Hepatocyte (in vitro differentiated cells): ENCODE results near the gene EFL1. TPM values are rescaled to one million over a fixed set of nuclear protein-coding genes. Genes with fewer than 3 reads are reported as not detected.

Experiments
- DNase-seq: peaks from one replicate; pipeline ENCODE4 v3.0.0-alpha.2; 2016; ENCODE audit warnings: low spot score
- H2AFZ ChIP-seq: fragments of 200-600 bp; sonication (generic); 2 replicates; pipeline ENCODE4 v1.6.0; 2016; ENCODE audit warnings: antibody characterized with exemption, mild to moderate bottlenecking
- H3K27ac ChIP-seq: fragments of 200-600 bp; sonication (generic); 2 replicates; pipeline ENCODE4 v1.5.1; 2016; ENCODE audit warnings: mild to moderate bottlenecking
- H3K27me3 ChIP-seq: fragments of 200-600 bp; sonication (generic); 2 replicates; pipeline ENCODE4 v1.6.1; 2016
- H3K36me3 ChIP-seq: fragments of 200-600 bp; sonication (generic); replicated peaks from 2 replicates; pipeline ENCODE4 v1.5.1; 2016; ENCODE audit warnings: low read depth; ENCODE audit not compliant: insufficient read depth
- H3K4me1 ChIP-seq: fragments of 200-600 bp; sonication (generic); 2 replicates; pipeline ENCODE4 v1.5.1; 2016; ENCODE audit warnings: mild to moderate bottlenecking, moderate library complexity; ENCODE audit not compliant: insufficient read depth
- H3K4me2 ChIP-seq: fragments of 200-600 bp; sonication (generic); 2 replicates; pipeline ENCODE4 v1.6.0; 2016
- H3K4me3 ChIP-seq: fragments of 200-600 bp; sonication (generic); 2 replicates; pipeline ENCODE4 v1.5.1; 2016; ENCODE audit warnings: mild to moderate bottlenecking
- H3K79me2 ChIP-seq: fragments of 200-600 bp; sonication (generic); 2 replicates; pipeline ENCODE4 v1.6.0; 2017; ENCODE audit warnings: mild to moderate bottlenecking
- H3K9me2 ChIP-seq: fragments of 200-600 bp; sonication (generic); replicated peaks from 2 replicates; pipeline ENCODE4 v1.6.0; 2017; ENCODE audit warnings: mild to moderate bottlenecking; ENCODE audit not compliant: insufficient read depth
- H3K9me3 ChIP-seq: fragments of 200-600 bp; sonication (generic); 2 replicates; pipeline ENCODE4 v1.5.1; 2016; ENCODE audit warnings: low read depth, mild to moderate bottlenecking
- H4K20me1 ChIP-seq: fragments of 200-600 bp; sonication (generic); 2 replicates; pipeline ENCODE4 v1.6.0; 2016; ENCODE audit warnings: mild to moderate bottlenecking; ENCODE audit not compliant: insufficient read depth, poor library complexity, severe bottlenecking
- EZH2 ChIP-seq: fragments of 200-600 bp; sonication (generic); IDR thresholded peaks from 2 replicates; pipeline ENCODE4 v1.6.1; 2016; ENCODE audit warnings: antibody characterized with exemption, mild to moderate bottlenecking, borderline replicate concordance
- EZH2phosphoT487 ChIP-seq: fragments of 200-600 bp; sonication (generic); IDR thresholded peaks from one replicate; pipeline ENCODE4 v1.6.1; 2018; ENCODE audit warnings: antibody characterized with exemption, mild to moderate bottlenecking, low read depth, moderate library complexity; ENCODE audit not compliant: unreplicated experiment, severe bottlenecking
- WGBS: methylation state at CpG from one replicate; pipeline ENCODE4 v1.1.6; 2016; ENCODE audit warnings: low lambda C conversion rate; ENCODE audit errors: missing lambda C conversion rate; 5-methylcytosine and 5-hydroxymethylcytosine counted together
- polyA plus RNA-seq: library from polyadenylated mRNA; unstranded; fragments of >200 nt; fragmentation: Nextera tagmentation; extraction: Ambion mirVana; gene quantifications from 2 replicates; pipeline ENCODE4 v1.2.1, GENCODE V29; 2016
- small RNA-seq: library from RNA; depleted of rRNA; stranded (forward); fragments of <200 nt; gene quantifications from one replicate; pipeline ENCODE3, GENCODE V24; 2014
- total RNA-seq: library from RNA; depleted of rRNA; stranded (reverse); fragments of >200 nt; gene quantifications from 2 replicates; pipeline ENCODE4 v1.2.3, GENCODE V29; 2014
- TF ChIP-seq, protein P1 (sequence below): fragments of 200-600 bp; sonication (generic); IDR thresholded peaks from 2 replicates; pipeline ENCODE4 v1.5.1; 2016; ENCODE audit warnings: antibody characterized with exemption, mild to moderate bottlenecking; ENCODE audit not compliant: poor library complexity

EFL1 gene
- total and polyA plus RNA-seq, 2 experiments from 2014 or later: 11.6 to 19.0 TPM

DNA sequence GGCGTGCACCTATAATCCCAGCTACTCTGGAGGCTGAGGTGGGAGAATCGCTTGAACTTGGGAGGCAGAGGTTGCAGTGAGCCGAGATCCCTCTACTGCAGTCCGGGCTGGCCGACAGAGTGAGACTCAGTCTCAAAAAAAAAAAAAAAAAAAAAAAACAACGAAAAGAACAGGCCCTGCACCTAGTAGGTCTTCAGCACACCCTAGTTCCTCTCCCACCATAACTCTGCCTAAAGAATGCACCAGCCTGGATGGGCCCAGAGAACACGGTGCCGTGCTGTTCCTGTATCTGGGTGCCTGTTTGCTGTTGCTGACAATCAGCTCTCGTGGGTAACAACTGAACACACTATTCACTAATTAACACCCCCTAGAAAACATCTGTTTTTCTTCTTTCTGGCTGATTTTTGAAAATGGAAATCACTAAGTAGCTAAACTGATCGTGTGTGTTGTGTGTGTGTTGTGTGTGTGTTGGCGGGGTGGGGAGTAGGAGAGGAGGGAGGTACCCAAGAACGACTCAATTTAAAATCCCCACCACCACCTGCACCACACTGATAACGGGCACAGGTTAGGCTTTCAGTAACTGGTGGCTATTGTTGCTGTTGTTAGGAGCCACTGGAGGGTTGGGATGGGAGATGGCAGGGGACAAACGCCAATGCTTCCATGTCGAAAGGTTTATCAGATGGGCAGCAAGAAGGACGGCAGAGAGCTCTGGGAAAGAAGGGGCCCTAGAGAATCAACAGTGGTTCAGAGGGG is 176.1 kb downstream of the EFL1 start:
- H3K4me3 ChIP-seq: no peak overlapping the region
- TF ChIP-seq, protein P1, sequence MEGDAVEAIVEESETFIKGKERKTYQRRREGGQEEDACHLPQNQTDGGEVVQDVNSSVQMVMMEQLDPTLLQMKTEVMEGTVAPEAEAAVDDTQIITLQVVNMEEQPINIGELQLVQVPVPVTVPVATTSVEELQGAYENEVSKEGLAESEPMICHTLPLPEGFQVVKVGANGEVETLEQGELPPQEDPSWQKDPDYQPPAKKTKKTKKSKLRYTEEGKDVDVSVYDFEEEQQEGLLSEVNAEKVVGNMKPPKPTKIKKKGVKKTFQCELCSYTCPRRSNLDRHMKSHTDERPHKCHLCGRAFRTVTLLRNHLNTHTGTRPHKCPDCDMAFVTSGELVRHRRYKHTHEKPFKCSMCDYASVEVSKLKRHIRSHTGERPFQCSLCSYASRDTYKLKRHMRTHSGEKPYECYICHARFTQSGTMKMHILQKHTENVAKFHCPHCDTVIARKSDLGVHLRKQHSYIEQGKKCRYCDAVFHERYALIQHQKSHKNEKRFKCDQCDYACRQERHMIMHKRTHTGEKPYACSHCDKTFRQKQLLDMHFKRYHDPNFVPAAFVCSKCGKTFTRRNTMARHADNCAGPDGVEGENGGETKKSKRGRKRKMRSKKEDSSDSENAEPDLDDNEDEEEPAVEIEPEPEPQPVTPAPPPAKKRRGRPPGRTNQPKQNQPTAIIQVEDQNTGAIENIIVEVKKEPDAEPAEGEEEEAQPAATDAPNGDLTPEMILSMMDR: no peak
- TF ChIP-seq EZH2phosphoT487 (no peak), EZH2 (no peak)
- 90% methylated on average over 16 of the region's 16 CpGs for WGBS
- H3K36me3 ChIP-seq: no peaks in the 10 kb centered on the region
- no peak for DNase-seq
- H4K20me1 ChIP-seq: no peaks in the 10 kb centered on the region
- H3K27ac ChIP-seq: no peak overlapping the region
- H3K4me1 ChIP-seq: no peaks in the 10 kb centered on the region
- H3K79me2 ChIP-seq: no peaks in the 10 kb centered on the region
- no peaks in the 10 kb centered on the region for H3K9me3 ChIP-seq
- H3K9me2 ChIP-seq: no peaks in the 10 kb centered on the region
- H3K4me2 ChIP-seq: no peak overlapping the region
- H2AFZ ChIP-seq: no peak overlapping the region
- no peaks in the 10 kb centered on the region for H3K27me3 ChIP-seq

DNA sequence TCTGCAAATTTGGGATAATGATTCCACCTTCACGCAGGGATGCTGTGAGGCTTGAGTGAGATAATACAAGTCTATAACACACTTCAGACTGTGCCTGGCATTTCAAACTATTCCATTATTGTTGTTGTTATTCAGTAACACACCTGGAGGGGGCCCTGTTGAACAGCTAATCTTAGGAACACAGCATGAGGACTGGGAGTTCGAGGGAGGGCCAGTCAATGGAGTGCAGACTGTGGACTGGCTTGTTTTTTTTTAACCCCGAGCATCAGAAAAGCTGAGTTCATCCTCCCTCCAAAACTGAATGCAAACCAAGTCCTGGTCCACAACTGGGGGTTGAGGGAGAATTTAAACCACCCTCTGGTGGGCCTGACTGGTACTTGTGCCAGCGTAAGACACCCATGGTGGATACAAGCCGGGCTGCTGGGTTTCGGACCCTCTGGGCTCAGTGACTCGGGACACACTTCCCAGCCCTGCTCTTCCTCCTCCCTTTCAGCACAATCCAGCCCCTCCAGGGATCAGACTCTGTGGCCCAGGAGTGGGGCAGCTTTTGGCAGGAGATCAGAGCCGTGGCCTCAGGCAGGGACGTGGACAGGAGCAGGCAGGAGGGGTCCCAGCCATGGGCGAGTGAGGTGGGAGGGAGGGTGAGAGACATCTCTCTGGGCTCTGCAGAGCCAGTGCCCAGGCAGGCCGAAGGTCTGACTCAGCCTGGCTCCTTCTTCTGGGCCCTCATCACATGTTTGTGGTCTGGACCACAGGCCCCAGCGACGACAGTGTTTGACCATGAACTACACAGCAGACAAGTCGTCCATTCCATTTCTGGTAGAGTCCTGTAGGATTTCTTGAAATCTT is 180.4 kb downstream of the EFL1 start:
- no peaks in the 10 kb centered on the region for H3K9me2 ChIP-seq
- H3K4me1 ChIP-seq: no peaks in the 10 kb centered on the region
- no peaks in the 10 kb centered on the region for H4K20me1 ChIP-seq
- no peak overlapping the region for H2AFZ ChIP-seq
- no peak for TF ChIP-seq EZH2
- TF ChIP-seq, protein P1: no peak
- no peak for TF ChIP-seq EZH2phosphoT487
- WGBS: 75% methylated on average over 14 of the region's 14 CpGs
- no peak overlapping the region for H3K27ac ChIP-seq
- no peaks in the 10 kb centered on the region for H3K79me2 ChIP-seq
- no peak overlapping the region for H3K4me2 ChIP-seq
- no peaks in the 10 kb centered on the region for H3K36me3 ChIP-seq
- H3K9me3 ChIP-seq: no peaks in the 10 kb centered on the region
- no peak for DNase-seq
- H3K4me3 ChIP-seq: no peak overlapping the region
- peaks cover 10% of the 10 kb centered on the region for H3K27me3 ChIP-seq

DNA sequence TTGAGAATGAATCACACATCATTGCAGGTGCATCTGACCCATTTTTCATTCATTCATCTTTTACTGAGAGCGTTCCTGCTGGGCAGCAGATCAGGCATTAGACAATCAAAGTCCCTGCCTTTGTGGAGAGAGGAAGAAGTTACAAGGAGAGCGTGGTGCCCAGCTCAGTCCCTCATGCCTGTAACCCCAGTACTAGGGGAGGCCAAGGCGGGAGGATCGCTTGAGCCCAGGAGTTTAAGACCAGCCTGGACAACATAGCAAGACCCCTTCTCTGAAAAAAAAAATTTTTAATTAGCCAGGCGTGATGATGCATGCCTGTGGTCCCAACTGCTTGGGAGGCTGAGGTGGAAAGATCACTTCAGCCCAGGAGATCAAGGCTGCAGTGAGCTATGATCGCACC is 181.8 kb downstream of the EFL1 start:
- no peaks in the 10 kb centered on the region for H3K9me3 ChIP-seq
- H3K9me2 ChIP-seq: no peaks in the 10 kb centered on the region
- DNase-seq: no peak
- no peak overlapping the region for H3K27ac ChIP-seq
- no peaks in the 10 kb centered on the region for H3K36me3 ChIP-seq
- no peaks in the 10 kb centered on the region for H4K20me1 ChIP-seq
- TF ChIP-seq, protein P1: no peak
- TF ChIP-seq EZH2 (no peak), EZH2phosphoT487 (no peak)
- no peaks in the 10 kb centered on the region for H3K79me2 ChIP-seq
- no peak overlapping the region for H3K4me3 ChIP-seq
- H3K27me3 ChIP-seq: peaks cover 10% of the 10 kb centered on the region
- H2AFZ ChIP-seq: no peak overlapping the region
- H3K4me1 ChIP-seq: no peaks in the 10 kb centered on the region
- no peak overlapping the region for H3K4me2 ChIP-seq
- WGBS: 93% methylated on average over 6 of the region's 6 CpGs

Small RNAs within 50 kb of the gene (small RNA-seq; reads per million reads assigned to genes)
- gene RNU1-77P: not detected

Other genes starting within 250 kb of the EFL1 start
- 6.9 and 10.0 TPM in 2 replicates for gene MEX3B, start 216.7 kb downstream of the EFL1 start, total RNA-seq
- gene MEX3B, start 216.7 kb downstream of the EFL1 start, polyA plus RNA-seq: 2.6 and 4.8 TPM in 2 replicates
- gene SAXO2, start 84 bp upstream of the EFL1 start, total RNA-seq: 0.64 and 2.3 TPM in 2 replicates
- gene SAXO2, start 84 bp upstream of the EFL1 start, polyA plus RNA-seq: 1.5 and 2.0 TPM in 2 replicates
- 0.28 and 1.3 TPM in 2 replicates for gene GOLGA6L10, start 86.7 kb upstream of the EFL1 start, total RNA-seq
- 0.65 and 1.0 TPM in 2 replicates for gene GOLGA6L10, start 86.7 kb upstream of the EFL1 start, polyA plus RNA-seq
- gene GOLGA6L9, start 167.1 kb upstream of the EFL1 start, total RNA-seq: 2.2 and 3.3 TPM in 2 replicates
- 1.0 and 1.7 TPM in 2 replicates for gene GOLGA6L9, start 167.1 kb upstream of the EFL1 start, polyA plus RNA-seq